Stimulated activated CD8-positive, alpha-beta memory T cell treated with anti-CD3 and anti-CD28 coated beads, Interleukin-4, amount 100 ng/mL, for 48 hours (primary cell): ENCODE measurements around the gene RNF130.

Experiments
- DNase-seq: peaks from one replicate; pipeline ENCODE4 v3.0.0-alpha.2; 2020

Gene RNF130

DNA sequence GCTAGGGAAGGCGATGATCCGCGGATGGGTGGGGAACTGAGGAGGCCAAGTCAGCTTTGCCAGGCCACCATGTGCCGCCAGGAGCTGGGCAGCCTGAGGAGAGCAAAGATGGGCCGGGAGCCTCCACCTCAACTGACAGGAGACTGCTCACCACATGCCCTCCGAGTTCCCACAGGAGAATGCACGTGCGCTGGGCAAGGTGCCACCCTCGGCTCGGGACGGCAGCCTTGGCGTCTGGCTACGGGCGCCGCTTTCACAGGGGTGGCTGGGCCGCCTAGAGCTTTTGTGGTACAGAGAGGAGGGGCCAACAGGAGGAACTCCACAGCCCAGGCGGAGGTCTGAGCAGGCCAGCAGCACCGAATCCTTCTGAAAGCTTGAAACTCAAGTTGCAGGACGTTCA, 158.6 kb downstream of the RNF130 start:
- DNase-seq = no peak

DNA sequence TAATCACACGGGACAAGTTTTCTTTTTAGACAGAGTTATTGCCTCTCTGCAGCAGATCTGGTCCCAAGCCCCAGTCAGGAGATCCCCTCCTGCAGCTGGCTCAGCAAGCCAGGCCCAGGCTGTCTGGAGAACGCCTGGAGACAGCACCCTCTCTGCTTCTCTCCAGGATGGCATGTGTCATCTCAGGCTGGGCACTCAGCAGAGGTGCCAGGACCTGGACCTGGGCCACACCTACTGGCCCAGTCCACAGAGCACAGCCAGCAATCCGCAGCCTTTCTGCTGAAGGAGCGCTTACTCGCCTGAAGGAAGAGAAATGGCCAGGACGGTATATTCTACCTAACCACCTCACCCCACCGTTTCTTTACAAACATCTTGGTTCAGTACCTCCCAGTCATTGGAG, 159.2 kb downstream of the RNF130 start:
- DNase-seq = no peak

DNA sequence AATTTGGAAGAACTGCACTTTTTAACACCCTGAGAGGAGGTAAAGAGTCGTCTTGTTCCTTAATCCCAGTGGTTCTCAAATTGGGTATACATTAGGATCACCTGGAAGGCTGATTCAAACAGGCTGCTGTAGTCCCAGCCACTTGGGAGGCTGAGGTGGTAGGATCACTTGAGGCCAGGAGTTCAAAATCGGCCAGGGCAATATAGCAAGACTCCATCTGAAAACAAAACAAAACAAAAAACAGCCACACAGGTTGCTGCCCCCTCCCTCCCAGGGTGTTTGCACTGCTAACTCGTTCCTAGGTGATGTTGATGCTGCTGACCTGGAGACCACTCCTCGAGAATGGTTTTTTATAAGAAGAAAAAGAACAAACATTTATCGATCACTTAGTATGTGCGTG, 162.3 kb downstream of the RNF130 start:
- no peak for DNase-seq

DNA sequence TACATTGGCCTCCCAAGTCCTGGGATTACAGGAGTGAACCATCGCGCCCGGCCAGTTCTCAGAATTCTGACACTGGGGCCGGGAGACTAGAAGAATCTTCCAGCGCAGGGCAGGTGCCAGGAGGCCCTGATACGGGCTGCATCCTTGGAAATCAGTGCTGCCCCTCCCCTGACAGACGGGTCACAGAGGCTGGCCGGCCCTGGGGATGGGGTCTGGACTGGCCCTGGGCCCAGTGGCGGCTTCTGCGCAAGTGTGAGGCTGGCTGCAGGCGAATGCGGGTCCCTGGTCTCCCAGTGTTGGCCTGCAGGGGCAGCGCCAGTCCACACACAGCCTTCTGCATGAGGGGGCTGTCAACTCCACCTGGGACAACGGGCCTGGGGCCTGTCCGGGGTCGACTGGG, 163.0 kb downstream of the RNF130 start:
- no peak for DNase-seq

DNA sequence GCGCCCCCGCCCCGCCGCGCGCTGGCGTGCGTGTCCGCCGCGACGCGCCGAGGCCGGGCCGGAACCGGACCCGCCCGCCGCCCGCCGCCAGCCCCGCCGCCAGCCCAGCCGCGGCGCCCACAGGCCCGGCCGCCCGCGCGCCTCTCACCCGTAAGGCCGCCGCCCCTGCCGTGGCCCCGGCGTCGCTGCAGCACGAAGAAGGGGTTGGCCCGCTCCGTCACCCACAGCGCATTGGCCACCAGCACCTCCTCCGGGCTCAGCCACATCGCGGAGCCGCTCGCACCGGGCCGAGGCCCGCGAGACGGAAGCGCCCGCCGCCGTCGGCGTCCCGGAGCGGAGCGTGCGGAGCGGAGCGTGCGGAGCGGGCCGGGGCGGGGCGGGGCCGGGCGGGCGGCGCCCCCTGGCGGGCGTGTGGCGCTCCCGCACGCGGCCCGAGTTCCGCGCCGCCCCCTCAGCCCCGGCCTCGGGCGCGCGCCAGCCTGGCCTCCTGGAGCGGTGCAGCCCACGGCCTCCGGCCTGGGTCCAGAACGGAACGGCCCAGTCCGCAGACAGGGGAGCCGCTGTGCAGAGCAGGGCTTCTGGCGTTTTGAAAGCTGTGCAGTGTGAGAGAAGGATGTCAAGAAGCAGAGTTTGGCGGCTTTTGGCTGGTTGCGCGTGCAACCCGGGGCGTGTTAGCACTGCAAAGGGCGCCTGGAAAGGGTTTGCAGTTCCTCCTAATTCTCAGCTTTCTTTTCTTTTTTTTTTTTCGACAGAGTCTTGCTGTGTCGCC, 163.8 kb downstream of the RNF130 start, which contains the start of gene TBC1D9B:
TSS of gene TBC1D9B (minus strand) at position 342 of the 769 bp plus-strand sequence. CDS start at position 266, 76 bp downstream.
- peak; percentile 64 for DNase-seq

DNA sequence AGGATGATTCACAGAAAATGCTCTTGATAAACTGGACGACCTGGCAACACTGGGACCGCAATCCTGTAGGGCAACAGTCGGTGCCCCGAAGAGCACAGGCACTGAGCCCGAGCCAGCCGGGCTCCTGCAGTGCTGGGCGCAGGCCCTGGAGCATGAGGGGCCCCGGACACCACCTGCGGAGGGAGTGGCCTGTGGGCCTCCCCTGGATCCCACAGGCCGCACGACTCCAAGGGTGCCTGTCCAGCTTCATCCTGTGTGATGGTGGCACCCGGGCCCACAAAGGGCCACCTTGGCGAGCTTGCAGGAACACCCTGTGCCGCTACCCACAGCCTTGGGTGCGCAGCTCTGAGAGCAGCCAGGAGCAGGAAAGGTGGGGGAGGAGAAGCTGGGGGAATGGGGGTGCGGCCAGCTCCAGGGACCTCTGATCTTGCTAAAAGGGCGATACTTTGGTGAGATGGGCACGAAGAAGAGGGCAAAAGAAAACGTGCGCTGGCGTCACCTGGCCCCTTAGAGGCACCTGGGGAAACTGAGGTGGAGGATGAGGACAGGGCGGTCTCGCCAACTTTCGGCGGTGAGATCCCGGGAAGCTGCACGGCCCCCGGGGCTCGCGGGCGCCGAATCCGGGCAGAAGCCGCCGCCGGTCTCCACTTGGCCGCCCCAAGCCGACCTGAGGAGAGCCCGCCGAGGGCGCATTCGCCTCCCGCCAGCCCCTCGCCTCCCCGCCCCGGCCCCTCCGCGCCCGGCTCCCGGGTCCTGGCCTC, 164.6 kb downstream of the RNF130 start:
- DNase-seq = peak; percentile 41

DNA sequence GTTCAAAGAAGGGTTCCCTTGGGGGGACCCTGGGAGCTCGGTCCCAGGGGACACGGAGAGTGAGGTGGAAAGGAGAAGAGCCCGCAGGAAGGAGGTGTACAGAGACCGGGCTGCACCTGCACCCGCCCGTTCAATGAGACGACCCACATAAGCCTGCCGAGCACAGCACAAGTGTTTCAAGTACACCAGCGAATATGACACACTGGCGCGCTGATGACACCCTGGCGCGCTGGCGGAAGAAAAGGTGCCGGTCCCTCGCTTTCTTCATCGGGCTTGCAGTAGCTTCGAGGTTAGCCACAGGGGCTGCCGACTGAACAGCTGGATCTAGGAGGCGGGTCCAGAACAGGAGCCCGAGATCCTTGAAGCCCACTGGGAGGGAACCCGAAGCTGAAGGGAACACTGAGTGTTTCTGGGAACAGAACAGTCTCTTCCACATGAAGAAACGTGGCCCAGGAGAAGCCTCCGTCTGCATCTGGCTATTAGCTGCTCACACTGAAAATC, 165.2 kb downstream of the RNF130 start:
- peak; percentile 31 for DNase-seq

DNA sequence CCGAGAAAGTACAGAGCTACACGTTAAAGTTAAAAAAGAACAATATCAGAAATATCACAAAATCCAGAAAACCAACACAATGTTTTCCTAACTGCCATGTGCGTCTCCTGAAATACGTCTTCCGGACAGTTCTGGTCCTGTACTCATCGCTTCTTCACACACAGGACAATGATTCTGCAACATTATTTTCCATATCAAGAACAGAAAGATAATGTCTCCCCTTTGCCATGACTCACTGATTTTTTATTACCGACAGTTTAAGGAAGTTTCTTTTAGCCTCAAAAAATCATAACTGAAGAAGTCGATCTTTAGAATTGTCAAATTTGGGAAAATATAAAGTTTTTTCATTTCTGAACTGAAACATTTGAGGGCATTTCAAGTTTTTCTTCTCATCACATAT, 166.4 kb downstream of the RNF130 start:
- no peak for DNase-seq
